Measurements from ENCODE around the gene MBD3L5.
"Not testable (repeated sequence)": the region's sequence is repeated elsewhere in the genome, so short reads cannot be mapped to it uniquely, and the experiment has no call there.

Gene MBD3L5

DNA sequence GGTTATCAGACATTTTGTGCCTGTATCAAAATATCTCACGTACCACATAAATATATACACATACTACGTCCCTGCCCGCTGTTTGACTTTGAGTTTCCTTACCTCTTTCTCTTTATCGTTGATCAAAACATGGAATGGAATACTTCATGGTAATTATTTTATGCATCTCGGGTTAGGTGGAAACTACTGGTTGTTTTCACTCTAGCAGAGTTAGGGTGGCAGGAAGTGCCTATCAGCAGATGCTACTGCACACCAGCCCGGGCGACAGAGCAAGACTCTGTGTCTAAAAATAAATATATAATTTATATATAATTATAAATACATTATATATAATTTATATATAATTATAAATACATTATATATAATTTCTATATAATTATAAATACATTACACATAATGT is 22.5 kb downstream of the MBD3L5 start:
- DNase-seq (ENCODE audit: low spot score) = not testable (repeated sequence)

GRCh38 chr19:7054635-7055368 is 24.4 kb downstream of the MBD3L5 start:
- not testable (repeated sequence) for DNase-seq (ENCODE audit: low spot score)

DNA sequence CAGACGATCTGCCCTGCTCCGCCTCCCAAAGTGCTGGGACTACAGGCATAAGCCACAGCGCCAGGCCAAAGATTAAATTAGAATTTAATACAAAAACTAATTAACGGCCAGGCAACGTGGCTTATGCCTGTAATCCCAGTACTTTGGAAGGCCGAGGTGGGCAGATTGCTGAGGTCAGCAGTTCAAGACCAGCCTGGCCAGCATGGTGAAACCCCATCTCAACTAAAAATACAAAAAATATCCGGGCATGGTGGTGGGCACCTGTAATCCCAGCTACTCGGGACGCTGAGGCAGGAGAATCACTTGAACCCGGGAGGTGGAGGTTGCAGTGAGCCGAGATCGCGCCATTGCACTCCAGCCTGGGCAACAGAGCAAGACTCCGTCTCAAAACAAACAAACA is 25.3 kb downstream of the MBD3L5 start:
- DNase-seq (ENCODE audit: low spot score) = not testable (repeated sequence)

- DNase-seq (ENCODE audit: low spot score) = not testable (repeated sequence)
These were observed 26.0 kb downstream of the MBD3L5 start for GRCh38 chr19:7056371-7056770.

GRCh38 chr19:7058576-7058975 is 28.2 kb downstream of the MBD3L5 start, which contains the start of gene MBD3L3:
Gene MBD3L3, minus strand, starts transcription at chr19:7058676. Its CDS starts 71 bp downstream, at chr19:7058605.
- DNase-seq (ENCODE audit: low spot score) = not testable (repeated sequence)

DNA sequence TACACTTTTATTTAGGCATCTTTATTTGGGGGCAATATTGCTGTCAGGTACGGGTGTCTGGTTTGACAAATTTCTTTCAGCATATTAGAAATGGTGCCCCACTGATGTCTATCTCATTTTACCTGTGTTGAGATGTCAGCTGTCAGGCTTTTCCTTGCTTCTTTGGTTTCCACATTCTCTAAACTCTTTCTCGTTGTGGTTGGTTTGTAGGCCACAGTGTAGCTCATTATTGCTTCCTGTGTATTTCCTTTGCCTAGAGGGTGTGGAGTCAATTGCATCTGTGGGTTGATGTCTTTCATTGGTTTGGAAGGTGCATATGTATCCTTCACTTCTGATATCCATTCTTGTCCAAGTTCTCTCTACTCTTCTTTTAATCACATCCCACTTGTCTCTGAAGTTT is 29.6 kb downstream of the MBD3L5 start:
- not testable (repeated sequence) for DNase-seq (ENCODE audit: low spot score)

GRCh38 chr19:7063339-7063738 is 33.0 kb downstream of the MBD3L5 start:
- DNase-seq (ENCODE audit: low spot score) = no peak

- DNase-seq (ENCODE audit: low spot score) = no peak
These were observed 33.5 kb downstream of the MBD3L5 start for GRCh38 chr19:7063764-7064418.

- not testable (repeated sequence) for DNase-seq (ENCODE audit: low spot score)
These were observed 36.7 kb downstream of the MBD3L5 start for GRCh38 chr19:7067122-7067521.

GRCh38 chr19:7067716-7068115 is 37.3 kb downstream of the MBD3L5 start:
- no peak for DNase-seq (ENCODE audit: low spot score)

GRCh38 chr19:7068599-7068998 is 38.2 kb downstream of the MBD3L5 start:
- no peak for DNase-seq (ENCODE audit: low spot score)

DNA sequence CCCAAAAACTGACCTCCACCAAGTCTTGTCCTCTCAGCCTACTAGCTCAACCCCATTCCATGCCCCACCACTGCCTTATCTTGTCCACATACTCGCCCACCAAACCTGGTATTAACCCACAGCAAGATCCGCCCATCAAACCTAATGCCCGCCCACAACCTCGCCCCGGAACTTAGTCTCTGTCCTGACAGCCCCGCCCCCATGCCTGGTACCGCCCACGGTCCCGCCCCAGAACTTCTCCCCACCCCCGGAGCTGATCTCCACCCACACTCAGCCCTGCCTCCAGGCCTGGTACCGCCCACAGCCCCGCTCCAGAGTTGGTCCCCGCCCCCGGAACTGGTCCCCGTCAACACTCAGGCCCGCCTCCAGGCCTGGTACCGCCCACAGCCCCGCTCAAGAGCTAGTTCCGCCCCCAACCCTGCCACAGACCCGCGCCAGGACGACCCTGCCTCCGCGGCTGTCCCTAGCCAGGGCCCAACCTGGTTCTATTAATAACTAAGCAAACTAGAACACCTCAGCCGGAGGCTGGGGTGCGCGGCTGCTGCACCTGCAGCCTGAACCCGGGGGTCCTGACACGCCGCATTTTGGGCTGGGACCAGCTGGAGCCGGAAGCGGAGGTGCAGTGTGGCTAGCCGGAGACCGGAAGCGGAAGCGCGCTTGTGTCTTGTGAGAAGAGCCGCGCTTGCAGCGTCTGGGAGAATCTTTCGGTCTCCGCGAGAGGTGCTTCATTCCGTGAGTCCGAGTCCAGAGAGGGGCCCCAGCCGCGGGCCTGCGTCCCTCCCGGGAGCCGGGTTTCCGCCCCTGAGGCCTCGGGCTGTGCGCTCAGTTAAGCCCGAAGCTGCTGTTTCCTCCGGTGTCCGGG is 38.9 kb downstream of the MBD3L5 start, which contains the start of gene ZNF557:
TSS of gene ZNF557 (plus strand) at position 662 of the 862 bp plus-strand sequence. CDS start 5,372 bp downstream, outside the sequence.
- peak; percentile 98 for DNase-seq (ENCODE audit: low spot score)

GRCh38 chr19:7069904-7070226 is 39.5 kb downstream of the MBD3L5 start:
- DNase-seq (ENCODE audit: low spot score) = no peak

DNA sequence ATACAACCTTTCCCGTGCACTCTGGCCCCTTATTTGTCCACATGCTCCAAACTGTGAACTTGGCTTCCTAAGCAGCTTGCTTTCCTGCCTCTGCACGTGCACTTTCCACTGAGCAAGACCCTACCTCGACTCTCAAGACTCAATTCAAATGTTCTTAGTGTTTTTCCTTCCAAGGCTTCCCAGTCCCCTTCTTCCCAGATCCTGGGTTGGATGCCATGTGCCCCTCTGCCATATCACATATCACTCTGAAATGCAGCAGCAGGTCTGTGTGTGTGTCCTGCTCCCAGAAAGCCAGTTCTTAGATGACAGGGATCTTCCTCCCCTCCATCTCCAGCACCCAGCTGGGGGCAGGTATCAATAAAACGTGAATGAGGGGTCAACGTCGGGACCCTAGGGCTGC is 42.2 kb downstream of the MBD3L5 start:
- DNase-seq (ENCODE audit: low spot score) = no peak

GRCh38 chr19:7074705-7075282 is 44.4 kb downstream of the MBD3L5 start:
- no peak for DNase-seq (ENCODE audit: low spot score)

GRCh38 chr19:7076151-7076550 is 45.8 kb downstream of the MBD3L5 start:
- no peak for DNase-seq (ENCODE audit: low spot score)

DNA sequence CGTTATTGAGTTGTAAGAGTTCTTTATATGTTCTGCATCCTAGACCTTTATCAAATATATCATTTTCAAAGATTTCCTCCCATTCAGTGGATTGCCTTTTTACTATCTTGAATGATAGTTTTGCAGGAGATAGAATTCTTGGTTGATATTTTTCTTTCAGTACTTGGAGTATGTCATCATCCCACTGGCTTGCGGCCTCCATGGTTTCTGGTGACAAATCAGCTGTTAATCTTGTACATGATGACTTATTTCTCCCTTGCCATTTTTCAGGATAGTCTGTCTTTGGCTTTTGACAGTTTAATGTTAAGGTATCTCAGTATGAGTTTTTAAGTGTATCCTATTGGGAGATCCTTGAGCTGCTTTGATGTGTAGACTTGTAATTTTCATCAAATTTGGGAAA is 47.6 kb downstream of the MBD3L5 start:
- no peak for DNase-seq (ENCODE audit: low spot score)
